GM19455 (cell line): Measurements from ENCODE around the gene ATOH8.

ENCODE experiments used
- ATAC-seq: cut with Tn5 transposase; IDR thresholded peaks from one replicate; pipeline ENCODE4 v1.9.1; 2021; ENCODE audit not compliant: unreplicated experiment

Gene ATOH8

GRCh38 chr2:85718885-85719492, 34.8 kb upstream of the ATOH8 start:
- no peak for ATAC-seq

GRCh38 chr2:85719609-85720240, 34.1 kb upstream of the ATOH8 start:
- ATAC-seq = no peak

GRCh38 chr2:85720533-85720932, 33.3 kb upstream of the ATOH8 start:
- ATAC-seq = no peak

- ATAC-seq = no peak
Observed at GRCh38 chr2:85721641-85722040, 32.1 kb upstream of the ATOH8 start.

- ATAC-seq = no peak
Observed at GRCh38 chr2:85722519-85722918, 31.3 kb upstream of the ATOH8 start.

- no peak for ATAC-seq
Observed at GRCh38 chr2:85723707-85724360, 30.0 kb upstream of the ATOH8 start.

- ATAC-seq = no peak
Observed at GRCh38 chr2:85724731-85725181, 29.0 kb upstream of the ATOH8 start.

GRCh38 chr2:85725451-85725850, 28.3 kb upstream of the ATOH8 start:
- ATAC-seq = no peak

- no peak for ATAC-seq
Observed at GRCh38 chr2:85727798-85728197, 26.0 kb upstream of the ATOH8 start.

GRCh38 chr2:85728342-85728741, 25.4 kb upstream of the ATOH8 start:
- no peak for ATAC-seq

GRCh38 chr2:85728883-85729824, 24.6 kb upstream of the ATOH8 start:
- ATAC-seq = no peak

- ATAC-seq = no peak
Observed at GRCh38 chr2:85729825-85730510, 23.8 kb upstream of the ATOH8 start.

- no peak for ATAC-seq
Observed at GRCh38 chr2:85730686-85731230, 23.0 kb upstream of the ATOH8 start.

GRCh38 chr2:85731606-85732005, 22.2 kb upstream of the ATOH8 start:
- no peak for ATAC-seq

GRCh38 chr2:85732467-85733120, 21.2 kb upstream of the ATOH8 start:
- ATAC-seq = no peak

GRCh38 chr2:85733121-85733960, 20.4 kb upstream of the ATOH8 start:
- no peak for ATAC-seq

GRCh38 chr2:85734015-85734414, 19.8 kb upstream of the ATOH8 start:
- ATAC-seq = no peak

- ATAC-seq = no peak
Observed at GRCh38 chr2:85734942-85735608, 18.7 kb upstream of the ATOH8 start.
